GM12878 (cell line): ENCODE measurements around the gene TBC1D2B. TPM values are rescaled to one million over a fixed set of nuclear protein-coding genes. Genes with fewer than 3 reads are reported as not detected.
A peak's percentile ranks its signal among the peaks of the same experiment; 100 is the strongest.

Source experiments
- BMI1 ChIP-seq: fragments of 450-650 bp; IDR thresholded peaks from 2 replicates; pipeline ENCODE4 v1.6.1; 2016; ENCODE audit warnings: mild to moderate bottlenecking, moderate library complexity, borderline replicate concordance
- BRCA1 ChIP-seq: IDR thresholded peaks from 2 replicates; pipeline ENCODE4 v1.6.1; 2011; ENCODE audit warnings: low read depth, low read length, improper control_type of control experiment
- CHD2 ChIP-seq: IDR thresholded peaks from 2 replicates; pipeline ENCODE4 v1.6.1; 2011; ENCODE audit warnings: low read depth, low read length, improper control_type of control experiment, borderline replicate concordance
- IKZF1 ChIP-seq: fragments of 450-650 bp; conservative IDR thresholded peaks from 2 replicates; pipeline ENCODE4 v1.6.1; 2017; ENCODE audit warnings: antibody characterized with exemption, mild to moderate bottlenecking
- MEF2A ChIP-seq: IDR thresholded peaks from 2 replicates; pipeline ENCODE4 v1.6.1; 2011; ENCODE audit warnings: low read depth, mild to moderate bottlenecking, low read length, moderate library complexity; ENCODE audit not compliant: insufficient read depth
- MYB ChIP-seq: fragments of 150-350 bp; IDR thresholded peaks from 2 replicates; pipeline ENCODE4 v1.6.1; 2014; ENCODE audit warnings: mild to moderate bottlenecking, low read depth, low read length, borderline replicate concordance
- NFYB ChIP-seq: IDR thresholded peaks from 2 replicates; pipeline ENCODE4 v1.6.1; 2011; ENCODE audit warnings: low read depth, mild to moderate bottlenecking, low read length, improper control_type of control experiment, moderate library complexity; ENCODE audit not compliant: insufficient read depth
- PBX3 ChIP-seq: IDR thresholded peaks from 2 replicates; pipeline ENCODE4 v1.6.1; 2011; ENCODE audit warnings: mild to moderate bottlenecking, low read depth, low read length, moderate library complexity; ENCODE audit not compliant: insufficient replicate concordance
- RAD51 ChIP-seq: fragments of 450-650 bp; IDR thresholded peaks from 2 replicates; pipeline ENCODE4 v1.6.1; 2016; ENCODE audit warnings: moderate library complexity, mild to moderate bottlenecking, inconsistent platforms
- RFX5 ChIP-seq: IDR thresholded peaks from 2 replicates; pipeline ENCODE4 v1.6.1; 2011; ENCODE audit warnings: low read depth, low read length, improper control_type of control experiment
- RUNX3 ChIP-seq: IDR thresholded peaks from 2 replicates; pipeline ENCODE4 v1.6.1; 2012; ENCODE audit warnings: low read length, inconsistent platforms
- SMAD1 ChIP-seq: fragments of 450-650 bp; IDR thresholded peaks from 2 replicates; pipeline ENCODE4 v1.6.1; 2018; ENCODE audit warnings: mild to moderate bottlenecking, low read depth; ENCODE audit not compliant: partially characterized antibody
- SMARCA5 ChIP-seq: fragments of 450-650 bp; IDR thresholded peaks from 2 replicates; pipeline ENCODE4 v1.6.1; 2017; ENCODE audit warnings: mild to moderate bottlenecking
- SREBF2 ChIP-seq: IDR thresholded peaks from 2 replicates; pipeline ENCODE4 v1.6.1; 2012; ENCODE audit warnings: mild to moderate bottlenecking, low read length
- TARDBP ChIP-seq: IDR thresholded peaks from 2 replicates; pipeline ENCODE4 v1.6.1; 2016; ENCODE audit warnings: borderline replicate concordance
- ZNF274 ChIP-seq: IDR thresholded peaks from one replicate; pipeline ENCODE4 v1.8.0; 2011; ENCODE audit not compliant: insufficient read length, insufficient read depth
- ZNF384 ChIP-seq: IDR thresholded peaks from 2 replicates; pipeline ENCODE4 v1.6.1; 2012; ENCODE audit warnings: low read depth, mild to moderate bottlenecking, low read length, improper control_type of control experiment, borderline replicate concordance
- ZNF592 ChIP-seq: fragments of 450-650 bp; IDR thresholded peaks from 2 replicates; pipeline ENCODE4 v1.6.1; 2017; ENCODE audit warnings: mild to moderate bottlenecking, moderate library complexity
- polyA plus RNA-seq, 11 experiments: library from polyadenylated mRNA; depleted of rRNA in 4 of 11; unstranded in 6 of 11; stranded (reverse) in 5 of 11; fragments of >200 nt; fragmentation: Nextera tagmentation in 4 of 11; fragmentation: Illumina TruSeq in 1 of 11; extraction: Ambion mirVana in 4 of 11; extraction: Trizol in 1 of 11; gene quantifications; 1 replicate in 1 of 11; 2 replicates in 10 of 11; pipeline versions ENCODE4 v1.2.1 to v1.2.3, GENCODE V29; 2011 to 2016; ENCODE audit warnings: inconsistent platforms in 2 of 11, missing spikeins in 2 of 11, low read depth in 1 of 11
- total RNA-seq, 4 experiments: library from RNA; depleted of rRNA in 3 of 4; stranded (reverse); fragments of >200 nt in 3 of 4; fragmentation: Illumina TruSeq in 1 of 4; extraction: Trizol in 1 of 4; gene quantifications; 2 replicates each; pipeline versions ENCODE4 v1.2.1 to v1.2.3, GENCODE V29; 2013 to 2021
- TF ChIP-seq, protein P1 (sequence below): fragments of 450-650 bp; IDR thresholded peaks from 2 replicates; pipeline ENCODE4 v1.6.1; 2017; ENCODE audit warnings: mild to moderate bottlenecking, low read depth, inconsistent platforms; ENCODE audit not compliant: poor library complexity, severe bottlenecking

Gene TBC1D2B
- total and polyA plus RNA-seq, 10 of the 15 experiments (the other 5 are each of a cell fraction or from before 2014, with no cell fraction given): 1.3 to 53.4 (median 19.4) TPM

DNA sequence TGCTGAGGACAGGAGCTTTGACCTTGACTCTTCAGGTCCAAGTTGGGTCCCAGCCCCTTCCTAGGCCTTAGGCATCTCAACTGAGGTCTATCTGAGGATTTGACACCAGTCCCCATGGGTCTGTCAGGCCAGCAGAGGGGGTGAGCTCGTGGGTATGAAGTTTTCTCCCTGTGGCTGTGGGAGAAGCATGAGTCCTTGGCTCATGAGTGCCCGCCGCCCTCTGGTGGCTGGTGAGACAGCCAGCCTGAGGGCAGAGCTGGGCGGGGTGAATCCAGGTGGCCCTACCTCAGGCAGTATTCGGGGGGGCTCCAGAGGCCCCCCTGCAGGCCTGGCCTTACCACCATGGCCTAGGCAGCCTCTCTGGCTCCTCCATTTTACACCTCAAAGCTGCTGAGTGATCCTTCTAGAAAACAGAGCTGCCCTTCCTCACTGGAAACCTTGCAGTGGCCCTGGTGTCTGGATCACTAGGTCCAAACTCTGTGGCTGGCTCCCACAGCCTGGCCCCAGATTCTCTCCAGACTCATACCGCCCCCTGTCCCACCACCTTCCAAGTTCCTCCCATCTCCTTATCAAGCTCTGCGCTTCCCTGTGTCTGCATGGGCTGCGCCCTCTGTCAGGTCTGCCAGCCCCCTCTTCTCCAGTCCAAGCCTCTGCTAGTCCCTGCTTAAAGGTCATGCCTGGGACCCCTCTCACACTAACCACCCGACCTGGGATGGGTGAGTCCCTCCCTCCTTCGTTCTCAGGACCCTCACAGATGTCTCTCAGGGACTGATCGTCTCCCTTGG is 31.0 kb upstream of the TBC1D2B start (continued):
- TF ChIP-seq BMI1: no peak
- no peak for TF ChIP-seq SMAD1
- peak; percentile 50; the same call in 1 of the 2 replicates for TF ChIP-seq IKZF1
- no peak for TF ChIP-seq PBX3
- no peak for TF ChIP-seq ZNF384
- TF ChIP-seq, protein P1, sequence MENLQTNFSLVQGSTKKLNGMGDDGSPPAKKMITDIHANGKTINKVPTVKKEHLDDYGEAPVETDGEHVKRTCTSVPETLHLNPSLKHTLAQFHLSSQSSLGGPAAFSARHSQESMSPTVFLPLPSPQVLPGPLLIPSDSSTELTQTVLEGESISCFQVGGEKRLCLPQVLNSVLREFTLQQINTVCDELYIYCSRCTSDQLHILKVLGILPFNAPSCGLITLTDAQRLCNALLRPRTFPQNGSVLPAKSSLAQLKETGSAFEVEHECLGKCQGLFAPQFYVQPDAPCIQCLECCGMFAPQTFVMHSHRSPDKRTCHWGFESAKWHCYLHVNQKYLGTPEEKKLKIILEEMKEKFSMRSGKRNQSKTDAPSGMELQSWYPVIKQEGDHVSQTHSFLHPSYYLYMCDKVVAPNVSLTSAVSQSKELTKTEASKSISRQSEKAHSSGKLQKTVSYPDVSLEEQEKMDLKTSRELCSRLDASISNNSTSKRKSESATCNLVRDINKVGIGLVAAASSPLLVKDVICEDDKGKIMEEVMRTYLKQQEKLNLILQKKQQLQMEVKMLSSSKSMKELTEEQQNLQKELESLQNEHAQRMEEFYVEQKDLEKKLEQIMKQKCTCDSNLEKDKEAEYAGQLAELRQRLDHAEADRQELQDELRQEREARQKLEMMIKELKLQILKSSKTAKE: no peak
- TF ChIP-seq TARDBP: no peak
- no peak for TF ChIP-seq RAD51
- TF ChIP-seq RUNX3: no peak; the same call in none of the 2 replicates
- TF ChIP-seq ZNF274: no peak
- TF ChIP-seq CHD2: no peak
- TF ChIP-seq RFX5: no peak
- no peak for TF ChIP-seq SREBF2
- TF ChIP-seq NFYB: no peak
- peak; percentile 52; the same call in 1 of the 2 replicates for TF ChIP-seq SMARCA5
- no peak for TF ChIP-seq MEF2A
- no peak for TF ChIP-seq MYB
- TF ChIP-seq ZNF592: peak; percentile 81; the same call in 1 of the 2 replicates
- no peak for TF ChIP-seq BRCA1
